Esophagus squamous epithelium (tissue), 4 donors: ENCODE results near the gene PIGH.

Experiments
- POLR2A ChIP-seq, 4 donors: fragments of 450-650 bp; IDR thresholded peaks; one replicate each; pipeline ENCODE4 v1.6.1; 2017; ENCODE audit warnings: antibody characterized with exemption in 4 of 4, mild to moderate bottlenecking in 4 of 4, moderate library complexity in 3 of 4
- TF ChIP-seq, protein P1 (sequence below), 6 experiments: fragments of 450-650 bp in 4 of 6; fragments of 200-600 bp in 2 of 6; sonication (generic) in 2 of 6; IDR thresholded peaks; one replicate each; pipeline ENCODE4 v1.5.1; 2016 to 2019; ENCODE audit warnings: antibody characterized with exemption in 6 of 6, mild to moderate bottlenecking in 4 of 6, moderate library complexity in 4 of 6

DNA sequence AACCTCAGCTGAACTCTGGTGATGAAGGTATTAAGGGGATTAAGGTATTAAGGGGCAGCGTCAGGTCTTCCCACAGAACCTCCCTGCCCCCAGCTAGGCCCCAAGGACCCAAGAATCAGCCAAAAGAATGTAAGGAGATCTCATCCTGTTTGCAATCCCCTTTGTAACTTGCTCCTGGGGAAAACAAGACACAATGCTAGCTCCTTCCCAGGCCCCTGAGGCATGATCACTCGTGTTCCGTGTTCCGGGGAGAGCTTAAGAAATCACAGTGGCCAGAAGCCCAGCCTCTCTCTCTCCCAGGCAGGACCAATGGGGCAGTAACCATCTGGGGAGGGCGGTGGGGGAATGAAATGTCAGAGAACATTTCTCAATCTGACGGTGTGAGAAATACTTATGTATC is 33.2 kb downstream of the PIGH start:
- TF ChIP-seq, protein P1, sequence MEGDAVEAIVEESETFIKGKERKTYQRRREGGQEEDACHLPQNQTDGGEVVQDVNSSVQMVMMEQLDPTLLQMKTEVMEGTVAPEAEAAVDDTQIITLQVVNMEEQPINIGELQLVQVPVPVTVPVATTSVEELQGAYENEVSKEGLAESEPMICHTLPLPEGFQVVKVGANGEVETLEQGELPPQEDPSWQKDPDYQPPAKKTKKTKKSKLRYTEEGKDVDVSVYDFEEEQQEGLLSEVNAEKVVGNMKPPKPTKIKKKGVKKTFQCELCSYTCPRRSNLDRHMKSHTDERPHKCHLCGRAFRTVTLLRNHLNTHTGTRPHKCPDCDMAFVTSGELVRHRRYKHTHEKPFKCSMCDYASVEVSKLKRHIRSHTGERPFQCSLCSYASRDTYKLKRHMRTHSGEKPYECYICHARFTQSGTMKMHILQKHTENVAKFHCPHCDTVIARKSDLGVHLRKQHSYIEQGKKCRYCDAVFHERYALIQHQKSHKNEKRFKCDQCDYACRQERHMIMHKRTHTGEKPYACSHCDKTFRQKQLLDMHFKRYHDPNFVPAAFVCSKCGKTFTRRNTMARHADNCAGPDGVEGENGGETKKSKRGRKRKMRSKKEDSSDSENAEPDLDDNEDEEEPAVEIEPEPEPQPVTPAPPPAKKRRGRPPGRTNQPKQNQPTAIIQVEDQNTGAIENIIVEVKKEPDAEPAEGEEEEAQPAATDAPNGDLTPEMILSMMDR (IDR thresholded peaks at IDR 0.05) = no peak
- no peak for TF ChIP-seq POLR2A (IDR thresholded peaks at IDR 0.05)
